Endometrial microvascular endothelial cells (primary cell): ENCODE results near the gene CHMP1A. TPM values are rescaled to one million over a fixed set of nuclear protein-coding genes. Genes with fewer than 3 reads are reported as not detected.
"Not testable (repeated sequence)": the region's sequence is repeated elsewhere in the genome, so short reads cannot be mapped to it uniquely, and the experiment has no call there.

Experiments used
- in situ Hi-C: cut with HindIII; loops from 2 replicates; pipeline ENCODE4 v1.10.0; 2017; ENCODE audit warnings: low sequenced_read_pairs, low pct_unique_long_range_greater_than_20kb; ENCODE audit errors: inconsistent ontology term
- total RNA-seq: library from RNA; depleted of rRNA; stranded (reverse); fragments of >200 nt; gene quantifications from one replicate; pipeline ENCODE4 v1.2.3, GENCODE V29; 2015; ENCODE audit errors: inconsistent ontology term

Gene CHMP1A
- total RNA-seq = 110 TPM

DNA sequence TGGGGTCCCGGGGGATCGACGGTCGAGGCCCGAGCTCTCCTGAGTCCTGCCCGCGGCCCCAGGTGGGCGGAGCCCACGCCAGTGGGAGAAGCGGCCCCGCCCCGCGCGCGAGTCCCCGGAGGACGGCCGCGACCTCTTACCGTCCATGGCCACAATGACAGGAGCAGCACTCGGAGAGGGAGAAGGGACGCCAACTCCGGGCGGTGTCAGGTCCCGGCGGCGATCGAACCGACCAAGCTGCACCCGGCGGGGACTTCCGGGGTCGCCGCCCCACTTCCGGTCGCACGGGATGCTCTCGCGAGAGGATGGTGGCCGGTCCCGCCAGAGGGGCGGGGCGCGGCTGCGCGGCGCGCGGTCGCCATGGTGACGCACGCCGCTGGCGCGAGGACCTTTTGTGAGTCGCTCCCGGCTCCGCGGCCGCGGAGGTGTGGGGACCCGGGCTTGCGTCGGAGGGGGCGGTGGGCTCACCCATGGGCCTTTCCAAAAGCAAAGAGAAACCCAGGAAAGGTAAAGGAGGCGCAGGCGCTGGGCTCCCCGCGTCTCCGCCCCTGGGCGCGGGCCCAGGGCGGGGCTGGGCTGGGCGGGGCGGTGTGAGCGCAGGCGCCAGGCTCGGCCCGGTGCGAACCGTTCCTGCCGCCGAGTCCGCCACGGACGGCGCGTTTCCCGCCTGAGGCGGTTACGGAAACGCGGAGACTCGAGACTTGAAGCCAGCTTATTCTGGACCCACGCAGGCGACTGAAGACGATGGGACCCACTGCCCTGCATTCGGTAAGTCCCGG, at the start of gene CHMP1A, which contains the start of gene SPATA33:
Gene CHMP1A (minus strand): TSS at position 267 of the 779 bp plus-strand sequence. CDS start 120 bp downstream, at position 147.
Gene SPATA33 (plus strand): TSS at position 395 of the 779 bp plus-strand sequence. CDS start 76 bp downstream, at position 471.
- in situ Hi-C loops = no loop called here

DNA sequence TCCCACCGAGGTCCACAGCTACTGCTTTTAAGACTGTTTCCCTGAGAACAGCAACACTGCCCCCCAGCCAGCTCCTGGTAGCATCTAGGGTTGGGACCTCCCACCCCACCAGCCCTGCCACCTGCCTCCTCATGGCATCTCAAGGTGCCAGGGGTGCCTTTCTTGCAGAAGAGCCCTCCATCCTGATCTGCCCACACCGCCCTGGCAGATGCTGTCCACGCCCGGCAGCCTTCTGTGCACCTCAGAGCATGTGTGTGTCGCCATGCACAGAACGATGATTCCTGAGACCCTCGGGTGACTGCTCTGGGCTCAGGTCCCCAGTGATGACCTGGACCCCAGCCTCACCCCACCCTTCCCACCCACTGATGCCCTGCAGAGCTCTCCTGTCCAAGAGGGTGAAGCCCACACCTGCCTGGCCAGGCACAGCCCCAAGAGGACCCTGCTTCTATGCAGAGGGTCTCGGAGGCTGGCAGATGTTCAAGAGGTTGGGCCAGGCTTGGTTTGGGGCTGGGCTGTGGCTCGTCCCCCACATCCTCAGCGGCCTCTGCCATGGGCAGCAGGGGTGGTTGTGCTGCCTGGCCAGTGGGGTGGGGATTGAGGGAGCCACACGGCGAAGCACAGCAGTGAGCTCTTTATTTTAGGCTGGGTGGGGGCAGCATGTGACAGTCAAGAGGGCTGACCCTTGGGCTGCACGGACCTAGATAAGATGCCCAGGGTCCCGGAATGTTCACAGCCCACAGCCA, 49.2 kb upstream of the CHMP1A start:
- in situ Hi-C loops = no loop called here

DNA sequence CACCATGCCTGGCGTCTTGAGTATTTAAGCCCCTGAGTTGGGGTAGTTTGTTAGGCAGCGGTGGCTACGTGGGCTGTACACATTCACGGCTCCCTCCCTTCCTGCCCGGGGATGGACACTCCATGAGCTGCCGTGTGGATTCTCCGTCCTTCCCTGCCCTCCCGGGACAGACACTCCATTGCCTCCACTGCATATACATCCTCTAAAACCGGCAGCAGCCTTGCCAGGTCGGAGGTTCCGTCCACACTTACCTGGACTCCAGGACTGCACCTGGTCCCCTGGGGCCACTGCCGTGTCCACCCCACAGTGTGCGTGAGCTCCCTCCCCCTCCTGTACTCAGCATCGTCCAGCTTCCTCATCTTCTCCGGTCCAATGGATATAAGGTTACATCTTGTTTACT, 47.5 kb upstream of the CHMP1A start:
- in situ Hi-C loops = no loop called here

DNA sequence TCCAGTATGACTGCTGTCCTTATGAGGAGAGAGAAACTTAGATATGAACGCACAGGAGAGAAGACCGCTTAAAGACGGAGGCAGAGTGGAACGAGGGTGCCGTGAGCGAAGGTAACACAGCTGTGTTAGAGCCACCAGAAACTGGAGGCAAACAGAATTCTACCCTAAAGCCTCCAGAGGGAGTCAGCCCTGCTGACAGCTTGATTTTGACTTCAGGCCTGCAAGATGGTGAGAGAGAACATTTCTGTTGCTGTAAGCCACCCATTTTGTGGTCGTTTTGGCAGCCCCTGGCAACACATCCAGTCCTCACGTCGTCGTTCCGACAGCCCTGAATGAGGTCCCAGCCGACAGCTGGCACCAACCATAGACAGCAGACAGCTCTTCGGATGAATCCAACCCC, 46.8 kb upstream of the CHMP1A start:
- in situ Hi-C loops = no loop called here

DNA sequence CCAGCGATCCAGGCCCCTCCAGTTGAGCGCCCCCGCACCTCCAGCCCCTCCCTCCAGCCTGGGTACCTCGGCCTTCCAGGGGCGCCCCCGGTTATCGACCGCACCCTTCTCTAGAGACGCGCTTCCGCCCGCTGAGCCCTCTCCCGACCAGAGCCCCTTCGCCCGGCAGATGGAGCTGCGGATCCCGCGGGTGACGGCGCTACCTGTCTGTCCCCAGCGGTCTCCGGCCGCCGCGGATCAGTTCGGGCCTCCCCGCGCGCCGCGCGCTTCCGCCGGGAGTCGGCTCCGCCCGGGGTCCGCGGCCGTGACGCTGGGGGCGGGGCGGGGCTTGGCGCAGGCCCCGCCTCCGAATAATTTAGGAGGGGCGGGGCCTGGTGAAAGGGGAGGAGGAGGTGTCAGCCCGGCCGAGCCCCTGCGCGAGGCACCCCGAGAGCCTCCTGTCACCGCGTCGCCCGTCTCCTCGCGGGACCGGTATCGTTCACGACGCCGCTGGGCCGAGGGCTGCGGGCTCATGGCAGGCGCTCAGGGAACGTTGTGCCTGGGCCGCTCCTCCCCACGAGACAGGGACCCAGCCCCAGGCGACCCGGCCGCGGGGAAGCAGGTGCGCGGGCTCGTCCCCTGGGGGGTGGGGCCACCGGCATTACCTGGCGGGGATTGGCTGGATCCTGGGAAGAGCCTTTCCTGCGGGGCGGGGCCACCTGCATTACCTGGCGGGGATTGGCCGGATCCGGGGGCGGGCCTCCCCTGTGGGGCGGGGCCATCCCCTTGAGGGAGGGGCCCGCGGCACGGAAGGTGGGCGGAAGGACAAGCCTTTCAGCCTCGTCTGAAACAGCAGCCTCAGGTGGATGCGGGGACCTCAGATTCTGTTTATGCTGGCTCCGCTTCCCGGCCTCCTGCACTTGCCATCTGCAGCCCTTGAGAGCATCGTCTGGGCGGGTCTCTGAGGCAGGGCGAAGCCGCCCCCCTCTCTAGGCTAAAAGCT, 44.2 kb upstream of the CHMP1A start, which contains the start of gene SPATA2L:
Gene SPATA2L (minus strand): TSS at position 281 of the 982 bp plus-strand sequence. CDS start 473 bp downstream, outside the sequence.
- in situ Hi-C loops = no loop called here

DNA sequence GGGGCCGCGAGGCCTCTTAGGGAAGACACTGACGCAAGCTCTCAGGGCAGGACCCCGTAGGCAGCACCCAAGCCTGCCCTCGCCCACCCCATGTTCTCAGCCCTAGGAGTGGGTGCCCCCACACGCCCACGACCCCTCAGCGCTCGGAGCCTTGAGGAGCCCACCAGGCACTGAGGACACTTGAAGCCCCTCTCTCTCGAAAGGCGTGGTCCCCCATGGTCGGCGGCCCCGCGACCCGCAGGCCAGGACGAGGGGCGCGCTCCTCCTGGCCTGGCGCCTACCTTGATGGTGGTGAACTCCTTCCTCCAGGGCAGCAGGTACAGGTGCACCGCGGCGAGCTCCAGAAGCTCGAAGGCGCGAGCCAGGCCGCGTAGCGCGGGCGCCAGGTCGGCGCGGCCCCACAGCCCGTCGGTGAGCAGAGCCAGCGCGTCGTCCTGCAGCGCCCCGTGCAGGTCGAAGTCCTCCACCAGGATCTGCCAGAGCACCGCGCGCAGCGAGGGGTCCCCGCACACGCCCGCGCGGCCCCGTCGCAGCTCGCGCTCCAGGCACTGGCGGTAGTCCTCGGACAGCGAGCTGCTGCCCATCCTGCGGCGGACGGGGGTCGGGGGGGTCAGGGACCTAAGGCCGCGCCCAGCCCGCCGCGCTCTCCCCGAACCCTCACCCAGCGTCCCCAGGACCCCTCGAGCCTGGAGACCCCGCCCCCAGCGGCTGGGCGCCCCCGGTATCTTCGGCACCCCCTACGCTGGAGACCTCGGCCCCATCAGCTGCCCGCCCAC, 43.3 kb upstream of the CHMP1A start:
- in situ Hi-C loops = no loop called here

DNA sequence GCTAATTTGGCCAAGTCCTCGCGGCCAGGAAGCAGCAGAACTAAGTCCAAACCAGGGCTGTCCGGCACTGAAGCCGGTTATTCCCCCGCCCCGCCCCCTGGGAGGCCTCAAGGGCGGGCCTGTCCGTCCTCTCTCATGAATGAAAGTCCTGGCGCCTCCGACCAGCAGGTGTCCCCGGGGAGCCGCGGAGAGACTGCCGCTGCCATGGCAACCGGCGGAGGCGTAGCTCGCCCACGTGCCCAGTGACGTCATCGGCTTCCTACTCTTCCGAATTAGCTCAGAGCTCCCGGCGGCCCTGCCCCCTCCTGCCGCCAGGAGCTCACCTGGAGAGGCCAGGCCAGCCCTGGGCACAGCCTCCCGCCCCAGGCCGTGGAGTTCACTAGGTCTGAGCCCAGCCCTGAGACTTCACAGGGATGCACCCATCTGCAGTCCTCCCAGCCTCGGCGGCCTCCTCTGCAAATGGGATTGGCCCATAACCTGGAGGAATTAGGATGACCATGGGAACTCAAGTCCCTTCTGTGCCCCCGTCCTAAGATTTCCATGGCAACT, 42.7 kb upstream of the CHMP1A start:
- in situ Hi-C loops = no loop called here

DNA sequence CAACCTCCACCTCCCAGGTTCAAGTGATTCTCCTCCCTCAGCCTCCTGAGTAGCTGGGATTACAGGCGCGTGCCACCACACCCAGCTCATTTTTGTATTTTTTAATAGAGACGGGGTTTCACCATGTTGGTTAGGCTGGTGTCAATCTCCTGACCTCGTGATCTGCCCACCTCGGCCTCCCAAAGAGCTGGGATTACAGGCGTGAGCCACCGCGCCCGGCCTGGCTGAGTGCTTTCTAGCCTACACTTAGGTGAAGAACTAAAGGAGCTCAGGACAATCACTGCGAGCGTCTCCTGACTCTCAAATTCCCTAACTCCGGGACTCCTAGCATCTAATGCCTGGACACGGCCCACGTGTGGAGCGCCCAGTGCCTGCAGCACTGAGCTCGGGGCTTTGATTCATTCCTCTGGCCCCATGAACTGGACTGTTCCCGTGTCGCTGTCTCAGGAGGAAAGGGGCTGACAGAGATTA, 42.2 kb upstream of the CHMP1A start:
- in situ Hi-C loops = not testable (repeated sequence)

DNA sequence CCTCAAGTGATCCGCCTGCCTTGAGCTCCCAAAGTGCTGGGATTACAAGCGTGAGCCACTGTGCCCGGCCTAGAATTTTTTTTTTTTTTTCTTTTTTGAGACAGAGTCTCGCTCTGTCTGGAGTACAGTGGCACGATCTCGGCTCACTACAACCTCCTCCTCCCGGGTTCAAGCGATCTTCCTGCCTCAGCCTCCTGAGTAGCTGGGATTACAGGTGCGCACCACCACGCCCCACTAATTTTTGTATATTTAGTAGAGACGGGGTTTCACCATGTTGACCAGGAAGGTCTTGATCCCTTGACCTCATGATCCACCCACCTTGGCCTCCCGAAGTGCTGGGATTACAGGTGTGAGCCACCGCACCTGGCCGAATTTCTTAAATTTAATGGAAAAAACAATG, 41.2 kb upstream of the CHMP1A start:
- in situ Hi-C loops = not testable (repeated sequence)

DNA sequence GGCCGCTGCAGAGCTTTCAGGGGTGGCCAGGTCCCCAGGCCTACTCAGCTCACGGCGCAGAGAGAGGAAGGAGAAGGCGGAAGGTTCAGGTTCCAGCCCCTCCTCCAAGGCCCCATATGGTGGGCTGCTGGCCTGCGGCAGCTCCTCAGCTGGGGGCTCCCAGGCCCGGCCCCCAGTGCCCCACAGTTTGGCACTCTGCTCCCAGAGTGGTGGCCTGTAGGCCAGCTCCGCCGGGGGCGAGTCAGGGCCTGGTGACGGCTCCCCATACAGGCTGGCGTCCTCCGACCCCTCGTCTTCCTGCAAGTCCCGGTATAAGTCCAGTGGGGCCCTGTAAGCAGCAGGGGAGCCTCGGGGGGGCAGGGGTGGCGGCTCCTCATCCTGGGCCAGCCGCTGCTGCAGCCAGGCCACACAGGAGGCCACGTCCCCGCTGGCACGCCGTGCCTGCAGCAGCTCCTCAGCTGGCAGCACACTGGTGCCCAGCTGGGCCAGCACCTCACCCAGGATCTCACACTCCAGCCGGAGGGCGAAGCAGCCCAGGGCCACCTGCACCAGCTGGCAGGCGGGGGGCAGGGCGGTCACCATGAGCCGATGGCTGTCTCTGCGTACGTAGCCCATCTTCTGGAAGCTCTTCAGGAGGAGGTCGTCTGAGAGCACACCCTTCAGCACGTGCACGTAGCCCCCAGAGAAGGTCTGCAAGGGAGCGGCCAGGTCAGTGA, 40.3 kb upstream of the CHMP1A start:
- in situ Hi-C loops = no loop called here

DNA sequence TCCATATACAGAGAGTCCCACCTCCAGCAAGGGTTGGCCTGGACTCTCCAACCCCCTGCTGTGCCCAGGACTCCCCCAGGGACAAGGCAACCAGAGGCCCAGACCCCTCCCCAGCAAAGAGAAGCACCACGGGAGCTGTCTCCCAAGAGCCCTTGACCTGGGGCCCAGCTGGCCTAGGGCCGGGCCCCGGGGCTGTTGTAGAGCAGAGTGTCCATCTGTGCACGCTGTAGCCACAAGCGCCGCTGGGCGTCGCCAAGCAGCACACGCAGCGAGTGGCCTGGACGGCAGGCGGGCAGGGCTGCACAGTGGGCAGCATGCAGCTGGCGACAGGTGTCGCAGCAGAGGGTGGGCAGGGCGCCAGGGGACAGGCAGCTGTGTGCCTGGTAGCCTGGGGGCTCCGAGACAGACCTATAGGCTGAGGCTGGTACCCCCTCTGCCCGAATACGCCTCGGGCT, 39.7 kb upstream of the CHMP1A start:
- in situ Hi-C loops = no loop called here

DNA sequence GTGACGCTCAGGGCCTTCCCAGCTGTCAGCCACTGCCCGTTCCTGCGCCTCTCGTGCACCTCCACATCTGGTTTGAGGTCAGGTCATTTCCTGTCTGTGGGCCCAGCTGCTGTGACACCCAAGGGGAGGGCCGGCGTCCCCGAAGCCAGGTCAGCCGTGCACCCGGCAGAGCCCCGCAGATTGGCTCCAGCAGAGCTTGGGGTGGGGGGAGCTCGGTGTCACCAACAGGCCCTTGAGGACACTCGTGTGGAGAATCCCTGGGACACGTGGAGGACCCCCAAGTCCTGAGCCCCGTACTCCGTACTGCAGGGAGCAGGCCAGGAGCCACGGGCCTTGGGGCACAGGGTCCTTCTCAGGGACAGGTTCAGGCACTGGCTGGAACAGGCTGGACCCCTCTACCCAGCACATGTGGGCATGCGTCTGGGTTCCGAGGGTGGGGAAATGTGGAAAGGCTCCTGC, 39.2 kb upstream of the CHMP1A start:
- in situ Hi-C loops = no loop called here

DNA sequence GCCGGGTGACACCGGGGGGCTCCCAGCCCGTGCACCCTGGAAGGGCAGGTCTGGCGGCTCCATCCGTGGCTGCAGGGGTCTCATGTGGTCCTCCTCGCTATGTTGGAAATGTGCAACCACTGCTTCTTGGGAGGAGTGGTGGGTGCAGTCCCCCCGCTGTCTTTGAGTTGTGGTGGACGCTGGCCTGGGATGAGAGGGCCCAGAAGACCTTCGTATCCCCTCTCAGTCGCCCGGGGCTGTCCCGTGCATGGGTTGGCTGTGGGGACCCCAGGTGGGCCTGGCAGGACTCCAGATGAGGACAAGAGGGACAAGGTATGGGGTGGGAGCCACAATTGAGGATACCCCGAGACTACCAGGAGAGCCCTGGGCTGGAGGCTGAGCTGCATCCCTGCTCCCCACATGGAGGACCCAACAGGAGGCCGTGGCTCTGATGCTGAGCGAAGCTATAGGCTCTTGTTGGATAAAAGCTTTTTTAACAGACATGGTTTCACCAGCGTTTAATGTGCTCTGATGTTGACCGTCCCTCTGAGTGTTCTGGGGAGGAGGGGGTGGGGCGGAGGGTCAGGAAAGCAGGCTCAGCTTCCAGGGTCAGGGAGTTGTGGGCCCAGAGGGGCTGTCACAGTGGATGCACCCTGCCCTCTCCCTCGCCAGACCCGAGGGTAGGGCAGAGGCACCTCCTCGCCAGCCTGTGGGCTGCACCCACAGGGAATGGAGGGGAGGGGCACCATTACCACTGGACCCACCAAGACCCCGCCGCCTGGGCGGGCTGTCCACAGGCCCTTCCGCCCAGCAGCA, 38.6 kb upstream of the CHMP1A start:
- in situ Hi-C loops = no loop called here

DNA sequence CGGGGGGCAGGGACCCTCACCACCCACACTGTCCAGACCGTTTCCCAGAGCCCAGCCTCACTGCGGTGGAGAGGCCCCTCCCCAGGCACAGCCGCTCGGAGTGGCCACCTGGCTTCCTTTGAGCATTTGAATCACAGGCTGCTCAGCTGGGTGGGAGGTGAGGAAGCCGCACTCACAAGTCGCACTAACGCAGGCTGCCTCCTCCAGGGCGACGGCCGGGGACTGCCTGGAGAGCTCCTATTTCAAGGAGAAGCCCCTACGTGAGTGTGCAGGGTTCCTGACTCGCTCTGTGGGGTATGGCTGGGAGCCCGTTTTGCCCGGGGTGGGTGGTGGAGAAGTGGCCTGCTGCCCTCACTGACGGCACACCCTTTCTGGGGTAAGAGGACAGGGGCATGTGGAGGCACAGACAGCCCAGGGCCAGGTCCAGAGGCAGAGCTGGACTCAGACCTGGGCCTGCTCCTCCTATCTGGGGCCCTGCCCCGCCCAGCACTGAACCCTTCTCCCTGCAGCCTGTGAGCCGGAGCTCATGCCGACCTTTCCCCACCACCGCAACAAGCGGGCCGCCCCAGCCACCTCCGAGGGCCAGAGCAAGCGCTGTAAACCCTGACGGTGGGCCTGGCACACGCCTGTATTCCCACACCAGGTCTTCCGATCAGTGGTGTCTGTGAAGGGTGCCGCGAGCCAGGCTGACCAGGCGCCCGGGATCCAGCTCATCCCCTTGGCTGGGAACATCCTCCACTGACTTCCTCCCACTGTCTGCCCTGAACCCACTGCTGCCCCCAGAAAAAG, 37.8 kb upstream of the CHMP1A start:
- in situ Hi-C loops = no loop called here

DNA sequence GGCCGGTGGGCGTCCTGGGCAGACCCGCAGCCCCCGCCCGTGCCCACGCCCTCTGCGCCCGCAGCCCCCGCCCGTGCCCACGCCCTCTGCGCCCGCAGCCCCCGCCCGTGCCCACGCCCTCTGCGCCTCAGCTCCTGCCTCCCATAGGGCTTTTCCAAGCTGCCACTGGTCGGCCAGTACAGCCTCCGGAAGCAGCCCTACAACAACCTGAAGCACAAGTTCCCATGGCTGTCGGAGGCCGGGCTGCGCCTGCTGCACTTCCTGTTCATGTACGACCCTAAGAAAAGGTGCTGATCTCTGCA, 37.2 kb upstream of the CHMP1A start:
- in situ Hi-C loops = not testable (repeated sequence)
